Left lung (tissue), 14 donors: Measurements from ENCODE around the gene SPRED1. TPM values are rescaled to one million over a fixed set of nuclear protein-coding genes. Genes with fewer than 3 reads are reported as not detected.

Experiments
- ATAC-seq: fragments of 200-7000 bp; cut with Tn5 transposase; one replicate; pipeline ENCODE4 v1.9.1; 2020; ENCODE audit warnings: moderate library complexity
- DNase-seq, 4 donors: peaks; one replicate each; pipeline ENCODE4 v3.0.0-alpha.2; 2013 to 2020
- H3K27ac ChIP-seq, 2 donors: fragments of 200-600 bp; sonication (generic) in 1 of 2; one replicate each; pipeline versions ENCODE4 v1.5.0 to v1.8.0; 2020 to 2021
- H3K27me3 ChIP-seq, 2 donors: fragments of 200-600 bp; sonication (generic) in 1 of 2; one replicate each; pipeline versions ENCODE4 v1.5.0 to v1.8.0; 2020 to 2021
- H3K36me3 ChIP-seq, 2 donors: fragments of 200-600 bp; sonication (generic) in 1 of 2; one replicate each; pipeline versions ENCODE4 v1.5.0 to v1.8.0; 2020 to 2021
- H3K4me1 ChIP-seq, 2 donors: fragments of 200-600 bp; one replicate each; pipeline ENCODE4 v1.8.0; 2021
- H3K4me3 ChIP-seq, 2 donors: fragments of 200-600 bp; sonication (generic) in 1 of 2; one replicate each; pipeline versions ENCODE4 v1.5.0 to v1.8.0; 2020 to 2021; ENCODE audit warnings: mild to moderate bottlenecking in 1 of 2
- H3K9me3 ChIP-seq, 2 donors: fragments of 200-600 bp; sonication (generic) in 1 of 2; one replicate each; pipeline versions ENCODE4 v1.5.0 to v1.8.0; 2020 to 2021
- CTCF ChIP-seq, 2 donors: fragments of 200-600 bp; sonication (generic) in 1 of 2; IDR thresholded peaks; one replicate each; pipeline versions ENCODE4 v1.5.0 to v1.8.0; 2021; ENCODE audit warnings: antibody characterized with exemption in 2 of 2
- intact Hi-C, 2 donors: fragments of 100-400 bp; cut with DNase I; formaldehyde crosslinking; loops; one replicate each; pipeline versions ENCODE4 v1.11.2 to v1.14.2; 2022
- long read RNA-seq, 12 donors: library from polyadenylated mRNA in 2 of 12; unstranded in 2 of 12; transcript quantifications; one replicate each; pipeline ENCODE4 v2.0.0 and lab custom pipeline, GENCODE V29; 2019 to 2026
- polyA plus RNA-seq, 6 donors: library from polyadenylated mRNA; unstranded; fragments of 120-200 nt; gene quantifications; one replicate each; pipeline ENCODE4 v1.2.1, GENCODE V29; 2013; ENCODE audit not compliant: insufficient read length in 6 of 6
- total RNA-seq, 2 donors: library from RNA; stranded (reverse); fragmentation: NEBNext Ultra II Directional; extraction: Animal tissue kit (Norgen Biotek cat#: 25700); gene quantifications; one replicate each; pipeline ENCODE4 v1.2.1, GENCODE V29; 2021
- donor health status: DM: no; HTN: yes; CAD: no.
- donor health status: DM: no; HTN: no; CAD: no.

SPRED1 gene
- total RNA-seq = 10 to 100 TPM; 57.5 to 59.4 TPM
- polyA plus RNA-seq = 10 to 100 TPM; 36.3 to 46.9 (median 43.0) TPM
- long read RNA-seq, donor 1, full-length matches to known transcripts = 6 of 6 reads
- long read RNA-seq, donor 1, partial matches to known transcripts = 0 of 6 reads
- long read RNA-seq, donor 1, other reads (novel, unspliced or antisense) = 0 of 6 reads
- long read RNA-seq, donor 2, full-length matches to known transcripts = 14 of 30 reads
- long read RNA-seq, donor 2, partial matches to known transcripts = 16 of 30 reads
- long read RNA-seq, donor 2, other reads (novel, unspliced or antisense) = 0 of 30 reads
- long read RNA-seq, donor 3, full-length matches to known transcripts = 5 of 5 reads
- long read RNA-seq, donor 3, partial matches to known transcripts = 0 of 5 reads
- long read RNA-seq, donor 3, other reads (novel, unspliced or antisense) = 0 of 5 reads
- long read RNA-seq, donor 4, partial matches to known transcripts = 0 of 1 reads
- long read RNA-seq, donor 4, other reads (novel, unspliced or antisense) = 1 of 1 reads
- long read RNA-seq, donor 5, full-length matches to known transcripts = 6 of 16 reads
- long read RNA-seq, donor 5, partial matches to known transcripts = 10 of 16 reads
- long read RNA-seq, donor 5, other reads (novel, unspliced or antisense) = 0 of 16 reads
- long read RNA-seq, donor 6, full-length matches to known transcripts = 4 of 4 reads
- long read RNA-seq, donor 6, partial matches to known transcripts = 0 of 4 reads
- long read RNA-seq, donor 6, other reads (novel, unspliced or antisense) = 0 of 4 reads
- long read RNA-seq, donor 7, full-length matches to known transcripts = 2 of 2 reads
- long read RNA-seq, donor 7, partial matches to known transcripts = 0 of 2 reads
- long read RNA-seq, donor 7, other reads (novel, unspliced or antisense) = 0 of 2 reads
- long read RNA-seq, donor 8, full-length matches to known transcripts = 9 of 9 reads
- long read RNA-seq, donor 8, partial matches to known transcripts = 0 of 9 reads
- long read RNA-seq, donor 8, other reads (novel, unspliced or antisense) = 0 of 9 reads
- long read RNA-seq, donor 9 = 0 reads
- long read RNA-seq, donor 10, full-length matches to known transcripts = 2 of 2 reads
- long read RNA-seq, donor 10, partial matches to known transcripts = 0 of 2 reads
- long read RNA-seq, donor 10, other reads (novel, unspliced or antisense) = 0 of 2 reads
- long read RNA-seq, donor 11 = 0 reads
- long read RNA-seq, donor 12, full-length matches to known transcripts = 7 of 7 reads
- long read RNA-seq, donor 12, partial matches to known transcripts = 0 of 7 reads
- long read RNA-seq, donor 12, other reads (novel, unspliced or antisense) = 0 of 7 reads

- Histone ChIP-seq H3K9me3 (no peaks in the 10 kb centered on the region), H3K4me1 (peaks cover 8 to 27% of the 10 kb centered on the region in 2 donors), H3K4me3 (peak within 1 kb of the TSS; percentile 80 to 81), H3K27me3 (peaks cover 0 to 30% of the 10 kb centered on the region in 2 donors), H3K27ac (peak within 1 kb of the TSS; percentile 97 to 99), H3K36me3 (no peaks in the 10 kb centered on the region)
- intact Hi-C loops = loop anchor here in 1 of 2 donors (5.0 kb wide), 1 partner anchor 180 kb away; no protein-coding TSS in a partner anchor
- peak; percentile 62 for ATAC-seq
- TF ChIP-seq CTCF (IDR thresholded peaks at IDR 0.05) = no peak
- peak; percentile 68 to 88 (median 75) for DNase-seq
These were observed at the start of gene SPRED1 for GRCh38 chr15:38252481-38253350. SPRED1 (plus strand) TSS chr15:38252836; CDS start chr15:38253186, 350 bp downstream.

- Histone ChIP-seq H3K9me3 (no peaks in the 10 kb centered on the region), H3K27me3 (no peaks in the 10 kb centered on the region), H3K27ac (no peak overlapping the region), H3K36me3 (no peaks in the 10 kb centered on the region), H3K4me3 (no peak overlapping the region), H3K4me1 (peaks cover 0 to 7% of the 10 kb centered on the region in 2 donors)
- TF ChIP-seq CTCF (IDR thresholded peaks at IDR 0.05) = no peak
- intact Hi-C loops = no loop called here
- DNase-seq (no peak), ATAC-seq (no peak)
These were observed 46.9 kb upstream of the SPRED1 start for GRCh38 chr15:38205526-38206272.

- Histone ChIP-seq H3K27me3 (no peaks in the 10 kb centered on the region), H3K36me3 (no peaks in the 10 kb centered on the region), H3K27ac (no peak overlapping the region), H3K9me3 (no peaks in the 10 kb centered on the region), H3K4me1 (peaks cover 0 to 7% of the 10 kb centered on the region in 2 donors), H3K4me3 (no peak overlapping the region)
- no peak for DNase-seq
- no peak for ATAC-seq
- intact Hi-C loops = no loop called here
- no peak for TF ChIP-seq CTCF (IDR thresholded peaks at IDR 0.05)
These were observed 45.0 kb upstream of the SPRED1 start for GRCh38 chr15:38207621-38208020.

- no peaks in the 10 kb centered on the region for H3K9me3 ChIP-seq
- intact Hi-C loops = no loop called here
- no peaks in the 10 kb centered on the region for H3K27me3 ChIP-seq
- ATAC-seq = no peak
- H3K27ac ChIP-seq = no peak overlapping the region
- peaks cover 0 to 11% of the 10 kb centered on the region in 2 donors for H3K4me1 ChIP-seq
- H3K4me3 ChIP-seq = no peak overlapping the region
- DNase-seq = no peak
- no peaks in the 10 kb centered on the region for H3K36me3 ChIP-seq
- no peak for TF ChIP-seq CTCF (IDR thresholded peaks at IDR 0.05)
These were observed 44.4 kb upstream of the SPRED1 start for GRCh38 chr15:38208206-38208605.
